Activated gamma-delta T cell treated with Interleukin-2 at 50 U/mL for 16 hours (primary cell): ENCODE data around the gene ACTR2.
"Not testable (repeated sequence)": the region's sequence is repeated elsewhere in the genome, so short reads cannot be mapped to it uniquely, and the experiment has no call there.

Source experiments
- DNase-seq: peaks from one replicate; pipeline ENCODE4 v3.0.0-alpha.2; 2020

Gene ACTR2

DNA sequence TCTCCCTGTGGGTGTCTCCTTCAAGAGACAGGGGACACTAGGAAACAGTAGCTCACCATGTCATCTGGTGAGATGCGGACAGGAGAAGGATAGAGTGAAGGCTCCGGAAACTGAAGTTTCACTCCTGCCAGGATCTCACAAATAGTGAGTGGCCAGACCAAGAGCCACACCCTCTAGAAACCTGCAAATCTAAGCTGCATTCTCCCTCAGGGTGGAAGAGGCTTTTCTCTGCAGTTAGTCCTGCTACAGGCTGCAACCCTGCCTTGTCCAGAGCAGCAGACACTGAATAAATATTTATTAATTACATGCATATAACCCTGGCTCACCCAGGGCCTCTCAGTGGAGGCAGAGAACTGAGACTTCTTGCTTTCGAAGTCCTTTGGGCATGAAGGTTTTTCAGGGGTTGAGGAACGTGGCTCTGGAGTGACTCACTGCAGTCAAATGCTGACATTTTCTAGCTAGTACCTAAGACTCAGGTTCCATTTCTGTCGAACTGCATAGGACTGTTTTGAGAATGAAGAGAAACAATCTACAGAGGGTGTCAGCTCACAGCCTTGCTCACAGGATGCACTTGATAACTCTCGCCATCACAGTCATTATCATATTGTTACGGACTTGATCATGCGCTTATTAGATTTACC, 87.3 kb downstream of the ACTR2 start:
- DNase-seq, result no peak

DNA sequence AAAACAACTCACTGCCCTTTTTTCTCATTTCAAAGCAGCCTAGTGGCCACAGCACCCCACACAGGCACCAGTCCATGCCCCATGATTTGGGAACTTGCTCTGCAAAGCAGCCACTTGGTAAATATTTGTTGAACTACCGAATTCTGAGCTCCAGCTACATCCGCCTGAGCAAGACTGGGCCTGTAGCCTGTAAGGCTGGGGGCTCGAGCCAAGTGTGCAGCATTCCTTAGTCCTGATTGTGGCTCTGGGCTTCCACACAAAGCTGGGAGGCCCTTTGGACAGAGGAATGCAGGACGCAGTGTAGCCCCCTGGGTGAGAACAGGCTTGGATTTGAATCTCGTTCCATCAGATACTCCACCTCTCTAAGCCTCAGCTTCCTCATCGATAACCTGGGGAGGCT, 88.4 kb downstream of the ACTR2 start:
- no peak for DNase-seq

DNA sequence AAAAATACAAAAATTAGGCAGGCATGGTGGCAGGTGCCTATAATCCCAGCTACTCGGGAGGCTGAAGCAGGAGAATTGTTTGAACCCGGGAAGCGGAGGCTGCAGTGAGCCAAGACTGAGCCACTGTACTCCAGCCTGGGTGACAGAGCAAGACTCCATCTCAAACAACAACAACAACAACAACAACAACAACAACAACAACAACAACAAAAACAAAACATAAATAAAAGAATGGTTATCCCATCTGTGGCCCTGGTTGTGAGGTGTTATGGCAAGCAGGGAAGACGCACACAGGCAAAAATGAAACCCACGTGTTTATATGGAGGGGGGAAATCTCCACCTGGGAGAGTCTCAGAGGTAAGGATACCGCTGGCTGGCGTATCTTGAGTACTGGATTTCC, 89.7 kb downstream of the ACTR2 start:
- not testable (repeated sequence) for DNase-seq

DNA sequence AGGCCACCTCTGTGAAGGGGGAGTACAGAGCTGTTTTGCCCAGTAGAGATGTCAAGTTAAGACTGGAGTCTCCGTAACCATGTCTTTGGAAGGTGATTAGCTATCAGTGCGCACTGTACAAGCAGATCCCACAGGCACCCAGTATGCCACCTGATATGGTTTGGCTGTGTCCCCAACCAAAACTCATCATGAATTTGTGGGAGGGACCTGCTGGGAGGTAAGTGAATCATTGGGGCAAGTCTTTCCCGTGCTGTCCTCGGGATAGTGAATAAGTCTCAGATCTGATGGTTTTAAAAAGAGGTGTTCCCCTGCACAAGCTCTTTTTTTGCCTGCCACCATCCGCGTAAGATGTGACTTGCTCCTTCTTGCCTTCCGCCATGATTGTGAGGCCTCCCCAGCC, 90.2 kb downstream of the ACTR2 start:
- no peak for DNase-seq

DNA sequence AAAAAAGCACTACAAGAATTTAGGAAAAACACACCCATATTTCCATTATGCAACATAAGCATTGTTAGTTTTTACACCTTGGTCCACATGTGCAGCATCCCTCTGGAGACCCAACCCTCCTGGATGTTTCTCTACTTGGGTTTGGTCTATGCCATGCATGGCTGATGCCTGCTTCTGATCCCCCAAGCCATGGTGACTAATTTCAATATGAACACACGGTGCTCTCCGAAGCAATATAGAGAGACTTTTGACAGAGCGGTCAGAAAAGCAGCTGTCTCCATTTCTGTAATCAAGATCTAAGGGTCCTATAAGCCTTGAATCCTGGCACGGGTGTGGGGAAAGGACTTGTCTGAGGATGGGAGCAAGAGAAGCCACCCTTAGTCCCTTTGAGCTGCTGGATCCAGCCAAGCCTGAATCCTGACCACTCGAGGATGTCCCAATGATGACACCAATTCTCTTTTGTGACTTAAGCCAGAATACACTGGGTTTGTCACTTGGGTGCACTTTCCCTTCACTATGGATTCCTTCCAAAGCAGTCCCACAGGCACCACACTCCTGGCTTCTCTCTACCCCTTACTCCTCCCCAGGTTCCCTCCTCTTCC, 91.5 kb downstream of the ACTR2 start:
- no peak for DNase-seq

DNA sequence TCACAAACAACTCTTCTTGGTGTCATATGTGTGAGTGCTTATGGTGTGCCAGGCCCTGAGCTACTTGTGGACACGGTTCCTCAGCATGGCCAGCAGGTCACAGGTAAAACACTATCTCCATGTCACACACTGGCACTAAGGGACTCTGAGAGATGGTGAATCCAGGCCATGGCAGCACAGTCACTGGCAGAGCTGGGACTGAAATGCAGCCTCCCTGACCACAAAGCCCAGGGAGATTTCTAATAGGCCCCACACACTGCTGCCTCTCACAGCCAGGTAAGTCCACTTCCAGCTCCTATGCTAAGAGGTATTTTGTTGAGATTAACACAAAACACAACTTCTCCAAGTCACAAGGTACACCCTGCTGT, 92.0 kb downstream of the ACTR2 start:
- DNase-seq, result no peak

DNA sequence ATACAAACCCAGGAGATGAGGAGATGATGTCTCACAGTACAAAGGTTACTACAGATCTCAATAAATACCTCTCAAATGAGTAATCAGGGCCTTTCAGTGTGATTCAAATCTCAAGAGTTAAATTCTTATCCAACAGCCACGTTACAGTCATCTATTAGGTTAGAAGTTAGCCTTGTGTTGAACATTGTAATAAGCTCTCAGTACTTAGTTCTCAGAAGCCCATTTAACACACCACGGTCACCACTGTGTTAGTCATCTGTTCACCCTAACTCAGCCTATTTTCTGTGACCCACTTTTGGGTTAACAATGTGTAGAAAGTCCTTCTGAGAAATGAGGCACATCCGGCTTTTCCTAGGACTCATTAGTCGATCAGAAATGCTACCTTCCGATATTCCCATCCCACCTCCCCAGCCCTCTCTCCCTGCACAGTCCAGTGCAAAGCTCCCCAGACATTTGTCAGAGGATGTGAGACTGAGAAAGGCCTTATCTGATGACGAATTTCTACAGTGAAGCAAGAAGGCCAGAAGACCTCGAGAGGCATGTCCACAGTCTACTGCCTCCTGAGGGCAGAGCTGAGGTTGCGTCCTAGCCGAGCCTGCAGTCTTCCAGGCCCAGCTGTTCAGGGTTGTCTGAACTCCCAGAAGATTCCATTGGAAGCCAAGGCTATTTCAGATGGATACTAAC, 92.6 kb downstream of the ACTR2 start:
- DNase-seq, result no peak
